Thyroid gland (tissue), 4 donors: ENCODE measurements around the gene LPCAT2. TPM values are rescaled to one million over a fixed set of nuclear protein-coding genes. Genes with fewer than 3 reads are reported as not detected.

Source experiments
- DNase-seq, 2 donors: peaks; one replicate each; pipeline ENCODE4 v3.0.0-alpha.2; 2019
- H3K27ac ChIP-seq, 3 donors: fragments of 200-600 bp; sonication (generic); 1 replicate in 2 of 3; 2 replicates in 1 of 3; pipeline ENCODE4 v1.5.1; 2016 to 2019; ENCODE audit warnings: mild to moderate bottlenecking in 1 of 3, moderate library complexity in 1 of 3
- H3K27me3 ChIP-seq: fragments of 200-600 bp; sonication (generic); one replicate; pipeline ENCODE4 v1.5.1; 2019
- H3K36me3 ChIP-seq, 2 donors: fragments of 200-600 bp; sonication (generic); one replicate each; pipeline ENCODE4 v1.5.1; 2016 to 2019
- H3K4me1 ChIP-seq, 2 donors: fragments of 200-600 bp; sonication (generic); one replicate each; pipeline ENCODE4 v1.5.1; 2017 to 2019
- H3K4me3 ChIP-seq, 3 donors: fragments of 200-600 bp; sonication (generic); replicated peaks in 1 of 3; 1 replicate in 2 of 3; 2 replicates in 1 of 3; pipeline ENCODE4 v1.5.1; 2016; ENCODE audit warnings: mild to moderate bottlenecking in 1 of 3
- H3K9me3 ChIP-seq: fragments of 200-600 bp; sonication (generic); one replicate; pipeline ENCODE4 v1.5.1; 2017
- POLR2A ChIP-seq, 2 donors: fragments of 450-650 bp; IDR thresholded peaks; one replicate each; pipeline ENCODE4 v1.6.1; 2017; ENCODE audit warnings: antibody characterized with exemption in 2 of 2, mild to moderate bottlenecking in 2 of 2, moderate library complexity in 1 of 2
- WGBS, 2 donors: methylation state at CpG; one replicate each; pipeline ENCODE4 v1.1.5; 2017; 5-methylcytosine and 5-hydroxymethylcytosine counted together
- intact Hi-C: fragments of 100-400 bp; cut with DNase I; formaldehyde crosslinking; loops from one replicate; pipeline ENCODE4 v1.15.1; 2023
- total RNA-seq, 4 donors: library from RNA; depleted of rRNA; stranded (reverse); fragments of >200 nt; gene quantifications; one replicate each; pipeline ENCODE4 v1.2.3, GENCODE V29; 2016
- TF ChIP-seq, protein P1 (sequence below), 6 experiments: fragments of 200-600 bp in 3 of 6; fragments of 450-650 bp in 3 of 6; sonication (generic) in 3 of 6; IDR thresholded peaks; one replicate each; pipeline ENCODE4 v1.5.1; 2016 to 2019; ENCODE audit warnings: antibody characterized with exemption in 6 of 6, mild to moderate bottlenecking in 2 of 6, inconsistent platforms in 1 of 6, moderate library complexity in 1 of 6

LPCAT2 gene
- total RNA-seq, 4 donors from 2014 or later: 115 to 274 (median 214) TPM

DNA sequence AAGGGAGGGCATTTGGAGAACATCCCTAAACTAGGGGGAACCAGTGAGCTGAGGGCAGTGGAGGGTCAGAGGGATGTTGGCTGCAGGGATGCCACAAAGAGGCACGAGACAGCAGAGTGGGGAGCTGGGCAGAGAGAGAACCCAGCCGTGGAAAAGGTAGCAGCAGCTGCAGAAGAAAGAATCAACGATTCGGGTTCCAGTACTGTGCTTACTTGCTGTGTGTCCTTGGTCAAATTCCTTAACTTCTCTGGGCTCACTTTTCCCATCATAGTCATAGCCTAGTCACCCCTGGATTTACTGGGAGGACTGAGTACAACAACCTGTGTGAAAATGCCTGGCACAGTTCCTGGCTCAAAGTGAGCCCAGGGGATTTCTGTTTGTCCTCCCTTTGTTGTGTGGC is 42.7 kb upstream of the LPCAT2 start:
- intact Hi-C loops: loop anchor here (5.0 to 10.0 kb wide), 2 partner anchors 76 to 379 kb away; no protein-coding TSS in a partner anchor
- no peak overlapping the region for H3K27ac ChIP-seq
- DNase-seq: no peak
- no peaks in the 10 kb centered on the region for H3K36me3 ChIP-seq
- H3K27me3 ChIP-seq: no peaks in the 10 kb centered on the region
- no peak for TF ChIP-seq POLR2A (IDR thresholded peaks at IDR 0.05)
- TF ChIP-seq, protein P1, sequence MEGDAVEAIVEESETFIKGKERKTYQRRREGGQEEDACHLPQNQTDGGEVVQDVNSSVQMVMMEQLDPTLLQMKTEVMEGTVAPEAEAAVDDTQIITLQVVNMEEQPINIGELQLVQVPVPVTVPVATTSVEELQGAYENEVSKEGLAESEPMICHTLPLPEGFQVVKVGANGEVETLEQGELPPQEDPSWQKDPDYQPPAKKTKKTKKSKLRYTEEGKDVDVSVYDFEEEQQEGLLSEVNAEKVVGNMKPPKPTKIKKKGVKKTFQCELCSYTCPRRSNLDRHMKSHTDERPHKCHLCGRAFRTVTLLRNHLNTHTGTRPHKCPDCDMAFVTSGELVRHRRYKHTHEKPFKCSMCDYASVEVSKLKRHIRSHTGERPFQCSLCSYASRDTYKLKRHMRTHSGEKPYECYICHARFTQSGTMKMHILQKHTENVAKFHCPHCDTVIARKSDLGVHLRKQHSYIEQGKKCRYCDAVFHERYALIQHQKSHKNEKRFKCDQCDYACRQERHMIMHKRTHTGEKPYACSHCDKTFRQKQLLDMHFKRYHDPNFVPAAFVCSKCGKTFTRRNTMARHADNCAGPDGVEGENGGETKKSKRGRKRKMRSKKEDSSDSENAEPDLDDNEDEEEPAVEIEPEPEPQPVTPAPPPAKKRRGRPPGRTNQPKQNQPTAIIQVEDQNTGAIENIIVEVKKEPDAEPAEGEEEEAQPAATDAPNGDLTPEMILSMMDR (IDR thresholded peaks at IDR 0.05): no peak
- no peak overlapping the region for H3K4me3 ChIP-seq
- 89 to 96% methylated on average over 4 of the region's 4 CpGs for WGBS, 2 donors
- H3K9me3 ChIP-seq: no peaks in the 10 kb centered on the region
- H3K4me1 ChIP-seq: peaks cover 9 to 11% of the 10 kb centered on the region in 2 donors

DNA sequence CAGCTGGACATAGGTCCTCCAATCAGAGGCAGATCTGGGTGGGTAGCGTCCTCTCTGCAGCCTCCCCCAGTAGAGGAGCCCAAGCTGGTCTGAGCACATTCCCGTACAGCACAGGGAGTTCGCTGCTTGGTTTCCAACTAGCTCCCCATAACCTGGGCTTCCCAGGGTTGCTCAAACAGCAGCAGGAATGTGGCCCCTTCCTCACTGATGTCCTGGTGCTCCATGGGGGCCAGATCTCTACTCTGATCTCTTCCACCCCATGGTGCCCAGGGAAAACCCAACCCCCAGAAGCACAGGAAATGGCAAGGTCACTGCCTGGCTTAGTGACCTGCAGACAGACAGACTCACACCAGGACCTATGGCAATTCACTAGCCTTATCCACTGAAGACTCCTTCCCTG is 41.0 kb upstream of the LPCAT2 start:
- TF ChIP-seq POLR2A (IDR thresholded peaks at IDR 0.05): no peak
- TF ChIP-seq, protein P1 (IDR thresholded peaks at IDR 0.05): no peak
- Histone ChIP-seq H3K9me3 (no peaks in the 10 kb centered on the region), H3K36me3 (no peaks in the 10 kb centered on the region), H3K27ac (no peak overlapping the region), H3K4me1 (peaks cover 13 to 19% of the 10 kb centered on the region in 2 donors), H3K4me3 (no peak overlapping the region), H3K27me3 (no peaks in the 10 kb centered on the region)
- no peak for DNase-seq
- 81 to 96% methylated on average over 3 of the region's 3 CpGs for WGBS, 2 donors
- intact Hi-C loops: loop anchor here (5.0 to 10.0 kb wide), 2 partner anchors 74 to 377 kb away; no protein-coding TSS in a partner anchor

DNA sequence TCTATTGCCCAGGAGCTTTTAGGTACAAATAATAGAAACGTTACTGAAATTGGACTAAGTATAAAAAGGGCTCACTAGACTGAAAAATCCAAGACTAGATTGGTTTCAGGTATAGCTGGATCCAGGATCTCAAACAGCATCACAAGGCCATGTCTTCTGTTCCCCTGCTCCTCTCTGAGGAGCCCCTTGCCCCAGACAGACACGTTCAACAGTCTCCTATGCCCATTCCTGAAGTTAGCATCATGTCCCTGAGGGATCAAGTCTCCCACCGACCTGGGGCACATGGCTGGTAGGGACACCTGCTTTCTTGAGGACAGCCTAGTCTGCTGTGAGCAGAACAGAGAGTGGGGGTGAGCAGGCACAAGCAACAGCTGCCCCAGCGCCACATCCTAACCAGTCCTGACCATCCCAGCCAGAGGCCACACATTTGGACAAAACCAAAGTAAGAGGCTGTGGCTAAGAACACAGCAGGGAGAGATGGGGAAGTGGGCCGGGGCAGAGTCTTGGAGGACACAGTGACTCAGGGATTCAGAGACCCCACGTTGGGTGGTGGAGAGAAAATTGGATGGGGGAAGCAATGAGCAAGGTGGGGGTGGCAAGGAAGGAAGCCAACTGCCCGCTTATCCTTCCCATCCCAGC is 40.4 kb upstream of the LPCAT2 start:
- no peak for DNase-seq
- H3K27ac ChIP-seq: no peak overlapping the region
- WGBS, 2 donors: 89 to 92% methylated on average over 6 to 7 of the region's 7 CpGs
- no peak overlapping the region for H3K4me3 ChIP-seq
- no peaks in the 10 kb centered on the region for H3K27me3 ChIP-seq
- intact Hi-C loops: loop anchor here (5.0 to 10.0 kb wide), 2 partner anchors 74 to 376 kb away; no protein-coding TSS in a partner anchor
- TF ChIP-seq, protein P1 (IDR thresholded peaks at IDR 0.05): no peak
- no peak for TF ChIP-seq POLR2A (IDR thresholded peaks at IDR 0.05)
- no peaks in the 10 kb centered on the region for H3K36me3 ChIP-seq
- H3K4me1 ChIP-seq: peaks cover 13 to 19% of the 10 kb centered on the region in 2 donors
- H3K9me3 ChIP-seq: no peaks in the 10 kb centered on the region

DNA sequence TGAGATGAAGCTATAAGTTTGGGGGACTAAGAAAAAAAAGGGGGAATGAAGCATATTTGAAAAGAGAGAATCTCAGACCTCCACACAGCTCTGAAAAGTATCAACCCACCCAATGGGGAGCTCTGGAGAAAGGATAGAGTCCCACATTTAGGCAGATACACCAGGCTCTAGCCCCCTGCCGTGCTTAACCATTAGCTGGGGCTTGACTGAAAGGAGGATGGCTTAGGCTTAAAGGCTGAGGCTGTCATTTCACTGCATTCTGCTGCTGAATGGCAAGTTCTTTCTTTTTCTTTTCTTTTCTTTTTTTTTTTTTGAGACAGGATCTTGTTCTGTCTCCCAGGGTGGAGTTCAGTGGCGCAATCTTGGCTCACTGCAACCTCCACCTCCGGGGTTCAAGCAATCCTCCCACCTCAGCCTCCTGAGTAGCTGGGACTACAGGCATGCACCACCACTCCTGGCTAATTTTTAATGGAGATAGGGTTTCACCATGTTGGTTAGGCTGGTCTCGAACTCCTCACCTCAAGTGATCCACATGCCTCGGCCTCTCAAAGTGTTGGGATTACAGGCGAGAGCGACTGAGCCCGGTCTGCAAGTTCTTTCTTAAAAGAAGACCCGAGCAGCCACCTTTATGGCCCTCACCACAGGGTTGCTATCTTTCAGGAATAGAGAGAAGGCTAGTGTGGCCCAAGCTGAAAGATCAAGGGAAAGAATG is 38.9 kb upstream of the LPCAT2 start:
- Histone ChIP-seq H3K4me1 (peaks cover 14 to 19% of the 10 kb centered on the region in 2 donors), H3K9me3 (no peaks in the 10 kb centered on the region), H3K27me3 (no peaks in the 10 kb centered on the region), H3K27ac (peak overlapping the region in 2 of 3 donors; percentile 14 to 65), H3K36me3 (no peaks in the 10 kb centered on the region), H3K4me3 (no peak overlapping the region)
- WGBS, 2 donors: 93 to 96% methylated on average over 9 of the region's 9 CpGs
- TF ChIP-seq, protein P1 (IDR thresholded peaks at IDR 0.05): no peak
- no peak for TF ChIP-seq POLR2A (IDR thresholded peaks at IDR 0.05)
- intact Hi-C loops: loop anchor here (5.0 to 10.0 kb wide), 2 partner anchors 72 to 375 kb away; no protein-coding TSS in a partner anchor
- DNase-seq: no peak
